NCI-H526 (cell line): Measurements from ENCODE around the gene MCRS1.
"Not testable (repeated sequence)": the region's sequence is repeated elsewhere in the genome, so short reads cannot be mapped to it uniquely, and the experiment has no call there.

ENCODE experiments used
- DNase-seq, 2 experiments: peaks; one replicate each; lab custom pipeline; 2025; lab: John Stamatoyannopoulos, UW

Gene MCRS1

GRCh38 chr12:49515266-49515665 is 52.7 kb downstream of the MCRS1 start:
- no peak for DNase-seq

- no peak for DNase-seq
These were observed 55.4 kb downstream of the MCRS1 start for GRCh38 chr12:49512546-49512945.

- no peak for DNase-seq
These were observed 56.5 kb downstream of the MCRS1 start for GRCh38 chr12:49511410-49511809.

- not testable (repeated sequence) for DNase-seq
These were observed 58.3 kb downstream of the MCRS1 start for GRCh38 chr12:49509681-49510080.
